K562 treated with DMSO at 1 percent for 24 hours (cell line): ENCODE data around the gene WBP1L. TPM values are rescaled to one million over a fixed set of nuclear protein-coding genes. Genes with fewer than 3 reads are reported as not detected.

Source experiments
- total RNA-seq: library from RNA; unstranded; fragments of 300-600 nt; gene quantifications from 2 replicates; pipeline ENCODE4 v1.2.3, GENCODE V29; 2022; ENCODE audit warnings: low read depth; ENCODE audit not compliant: insufficient read depth

Gene WBP1L
- 26.2 and 31.8 TPM in 2 replicates for total RNA-seq

DNA sequence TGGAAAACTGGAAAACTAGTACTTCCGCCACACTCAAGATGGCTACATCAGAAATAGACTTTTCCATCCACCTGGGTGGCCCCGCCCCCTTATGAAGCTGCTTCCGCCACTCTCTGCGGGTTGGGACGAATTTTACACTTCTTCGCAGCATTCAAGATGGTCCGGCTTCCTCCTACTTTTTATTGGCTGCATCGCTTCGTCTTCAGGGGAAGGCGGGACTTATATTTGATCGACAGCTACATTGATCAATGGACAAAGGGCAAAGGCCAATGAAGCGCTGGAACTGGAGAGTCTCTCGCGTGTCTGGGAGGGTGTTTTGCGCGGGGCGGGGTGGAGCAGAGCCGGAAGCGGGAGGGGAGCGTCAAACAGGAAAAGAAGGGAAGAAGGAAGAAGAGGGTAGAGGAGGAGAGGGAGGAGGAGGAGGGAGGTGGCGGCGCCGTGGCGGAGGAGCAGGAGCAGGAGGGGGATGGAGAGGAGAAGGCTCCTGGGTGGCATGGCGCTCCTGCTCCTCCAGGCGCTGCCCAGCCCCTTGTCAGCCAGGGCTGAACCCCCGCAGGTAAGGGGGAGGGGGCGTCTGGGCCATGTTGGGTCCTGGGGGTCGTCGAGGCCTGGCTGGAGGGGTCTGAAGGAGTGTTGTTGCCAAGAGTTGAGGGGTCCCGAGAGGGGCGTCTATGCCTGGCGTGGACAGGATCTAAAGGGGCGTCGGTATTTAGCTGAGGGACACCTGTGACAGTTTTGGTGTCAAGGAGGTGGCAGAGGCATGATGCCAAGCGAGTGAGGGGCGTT is at the start of gene WBP1L:
Gene WBP1L, plus strand, starts transcription at position 361 of the 786 bp plus-strand sequence. Its CDS starts 106 bp downstream, at position 467.

DNA sequence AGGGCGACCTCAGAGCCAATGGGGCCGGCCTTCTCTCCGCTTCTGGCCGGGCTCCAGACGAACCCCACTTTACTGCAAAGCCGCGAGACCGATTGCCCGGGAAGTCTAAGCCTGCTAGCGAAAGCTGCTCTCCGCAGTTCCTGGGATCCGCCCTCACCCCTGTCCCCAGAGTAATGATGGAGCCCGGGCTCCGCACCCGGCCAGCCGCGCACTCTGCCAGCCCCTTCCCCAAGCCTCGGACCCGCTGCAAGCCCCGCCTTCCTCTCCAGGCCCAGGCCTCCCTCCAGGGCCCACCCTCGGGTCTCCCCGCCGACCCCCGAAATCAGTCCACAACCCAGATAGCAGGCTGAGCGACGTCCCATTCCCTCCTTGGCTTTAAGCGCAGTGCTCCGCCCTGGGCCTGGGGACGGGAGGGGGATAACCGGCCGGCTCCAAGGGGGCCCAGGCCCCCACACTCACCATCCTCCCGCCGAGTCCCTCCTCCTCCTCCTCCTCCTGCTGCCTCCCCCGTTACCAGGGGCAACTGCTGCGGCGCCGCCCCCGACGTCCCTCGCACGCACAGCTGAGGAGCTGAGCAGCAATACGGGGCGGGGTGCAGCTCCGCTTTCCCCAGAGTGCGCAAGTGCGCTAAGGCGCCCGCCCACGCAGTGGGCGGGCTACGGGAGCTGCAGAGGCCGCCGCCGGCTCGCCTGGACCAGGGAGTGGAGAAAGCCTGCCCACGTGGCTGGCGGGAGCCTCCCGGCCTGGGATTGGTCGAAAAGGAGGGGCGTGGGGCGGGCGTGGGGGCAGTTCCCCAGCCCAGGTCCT is 29.7 kb upstream of the WBP1L start, which contains the start of gene ARL3:
Gene ARL3, minus strand, starts transcription at position 584 of the 807 bp plus-strand sequence. Its CDS starts 122 bp downstream, at position 462.

DNA sequence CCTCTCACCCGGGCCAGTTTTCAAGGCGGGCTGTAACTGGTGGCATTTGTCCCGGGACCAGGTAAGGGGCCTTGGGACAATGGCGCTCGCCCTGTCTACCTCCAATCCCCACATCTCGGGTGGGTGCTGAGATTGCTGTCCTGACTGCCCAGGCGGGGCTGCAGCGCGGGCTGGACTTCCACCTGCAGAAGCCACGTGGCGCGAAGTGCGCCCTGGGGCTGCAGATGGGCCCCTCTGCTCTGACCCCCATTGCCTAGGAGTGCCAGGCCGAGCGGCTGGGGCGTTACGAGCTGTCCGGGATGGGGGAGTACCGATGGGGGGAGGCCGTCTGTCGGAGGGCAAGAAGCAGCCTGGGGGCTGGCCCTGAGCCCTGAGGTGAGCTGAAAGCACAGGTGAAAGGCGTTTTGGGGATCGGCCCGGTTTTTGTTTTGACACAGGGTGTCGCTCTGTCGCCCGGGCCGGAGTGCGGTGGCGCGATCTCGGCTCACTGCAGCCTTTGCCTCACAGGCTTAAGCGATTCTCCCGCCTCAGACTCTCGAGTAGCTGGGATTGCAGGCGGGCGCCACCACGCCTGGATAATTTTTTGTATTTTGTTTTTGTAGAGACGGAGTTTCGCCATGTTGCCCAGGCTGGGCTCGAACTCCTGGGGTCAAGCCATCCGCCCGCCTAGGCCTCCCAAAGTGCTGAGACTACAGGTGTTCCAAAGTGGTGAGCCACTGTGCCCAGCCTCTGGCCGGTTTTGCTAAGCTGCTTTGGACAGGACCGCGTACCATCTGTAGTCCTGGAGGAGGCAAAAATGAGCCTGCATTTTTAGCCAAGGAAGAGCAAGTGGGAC is 28.9 kb upstream of the WBP1L start, which contains the start of gene SFXN2:
Gene SFXN2, plus strand, starts transcription at position 16 of the 835 bp plus-strand sequence. CDS start 12,001 bp downstream, outside the sequence.

DNA sequence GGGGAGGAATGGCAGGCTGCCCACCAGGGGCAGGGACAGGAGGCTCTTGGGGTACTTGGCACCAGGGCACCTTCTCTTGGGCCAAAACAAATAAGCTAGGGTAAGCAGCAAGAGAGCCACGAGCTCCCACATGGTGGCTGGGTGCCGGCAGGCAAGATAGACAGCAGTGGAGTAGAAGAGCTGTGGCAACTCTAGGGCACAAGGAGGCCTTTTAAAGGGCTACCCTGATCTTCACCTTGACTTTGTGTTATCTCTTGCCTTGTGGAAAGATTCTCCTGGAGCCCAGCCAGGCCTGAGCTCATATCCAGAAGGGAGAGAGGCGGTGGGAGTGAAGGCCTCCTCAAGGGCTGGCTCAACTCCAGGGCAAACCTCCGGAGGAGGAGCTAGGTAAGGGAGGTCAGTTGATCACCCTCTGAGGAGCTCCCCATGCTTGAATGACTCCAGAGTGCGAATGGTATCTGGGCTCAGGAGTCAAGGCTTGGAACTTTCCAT is 93.5 kb downstream of the WBP1L start, which contains the start of gene CYP17A1:
Gene CYP17A1, minus strand, starts transcription at position 184 of the 492 bp plus-strand sequence. Its CDS starts 52 bp downstream, at position 132.

Other genes starting within 250 kb of the WBP1L start
- 58.8 and 61.2 TPM in 2 replicates for gene ACTR1A, start 241.2 kb upstream of the WBP1L start, total RNA-seq
- gene SUFU, start 240.0 kb upstream of the WBP1L start, total RNA-seq, result 9.4 and 9.8 TPM in 2 replicates
- gene TRIM8, start 99.5 kb upstream of the WBP1L start, total RNA-seq, result 29.8 and 35.9 TPM in 2 replicates
- gene ARL3, start 29.6 kb upstream of the WBP1L start, total RNA-seq, result 5.6 and 5.7 TPM in 2 replicates
- gene SFXN2, start 29.3 kb upstream of the WBP1L start, total RNA-seq, result 1.2 and 2.7 TPM in 2 replicates
- not detected in 2 replicates for gene CYP17A1, start 93.5 kb downstream of the WBP1L start, total RNA-seq
- gene BORCS7, start 110.3 kb downstream of the WBP1L start, total RNA-seq, result 5.0 and 6.0 TPM in 2 replicates
- gene AS3MT, start 125.5 kb downstream of the WBP1L start, total RNA-seq, result 0.36 and 0.50 TPM in 2 replicates
- 8.4 and 8.5 TPM in 2 replicates for gene CNNM2, start 174.3 kb downstream of the WBP1L start, total RNA-seq